Mammary epithelial cell (primary cell): Measurements from ENCODE around the gene FGF5.

ENCODE experiments used
- EZH2 ChIP-seq: IDR thresholded peaks from 2 replicates; pipeline ENCODE4 v1.6.1; 2012; ENCODE audit warnings: low read length, inconsistent platforms, borderline replicate concordance
- TF ChIP-seq, protein P1 (sequence below), 2 donors: IDR thresholded peaks in 1 of 2; conservative IDR thresholded peaks in 1 of 2; 2 replicates each; pipeline ENCODE4 v1.5.1; 2011 to 2012; ENCODE audit warnings: inconsistent platforms in 2 of 2, low read length in 2 of 2, mild to moderate bottlenecking in 2 of 2, control low read depth in 1 of 2, low read depth in 1 of 2; ENCODE audit not compliant: insufficient read depth in 1 of 2; ENCODE audit errors: extremely low read depth in 1 of 2

- TF ChIP-seq, protein P1, sequence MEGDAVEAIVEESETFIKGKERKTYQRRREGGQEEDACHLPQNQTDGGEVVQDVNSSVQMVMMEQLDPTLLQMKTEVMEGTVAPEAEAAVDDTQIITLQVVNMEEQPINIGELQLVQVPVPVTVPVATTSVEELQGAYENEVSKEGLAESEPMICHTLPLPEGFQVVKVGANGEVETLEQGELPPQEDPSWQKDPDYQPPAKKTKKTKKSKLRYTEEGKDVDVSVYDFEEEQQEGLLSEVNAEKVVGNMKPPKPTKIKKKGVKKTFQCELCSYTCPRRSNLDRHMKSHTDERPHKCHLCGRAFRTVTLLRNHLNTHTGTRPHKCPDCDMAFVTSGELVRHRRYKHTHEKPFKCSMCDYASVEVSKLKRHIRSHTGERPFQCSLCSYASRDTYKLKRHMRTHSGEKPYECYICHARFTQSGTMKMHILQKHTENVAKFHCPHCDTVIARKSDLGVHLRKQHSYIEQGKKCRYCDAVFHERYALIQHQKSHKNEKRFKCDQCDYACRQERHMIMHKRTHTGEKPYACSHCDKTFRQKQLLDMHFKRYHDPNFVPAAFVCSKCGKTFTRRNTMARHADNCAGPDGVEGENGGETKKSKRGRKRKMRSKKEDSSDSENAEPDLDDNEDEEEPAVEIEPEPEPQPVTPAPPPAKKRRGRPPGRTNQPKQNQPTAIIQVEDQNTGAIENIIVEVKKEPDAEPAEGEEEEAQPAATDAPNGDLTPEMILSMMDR (conservative IDR thresholded peaks at IDR 0.05 in 1 of 2, IDR thresholded peaks at IDR 0.05 in 1 of 2; ENCODE audit: extremely low read depth in 1 of 2, insufficient read depth in 1 of 2, low read depth in 1 of 2, low read length in 2 of 2), result no peak
- TF ChIP-seq EZH2, result no peak
Measured at GRCh38 chr4:80302616-80303223, 36.3 kb downstream of the FGF5 start.
